HL-60 (cell line): ENCODE measurements around the gene CAMK2D.

Experiments
- GABPA ChIP-seq: IDR thresholded peaks from 2 replicates; pipeline ENCODE4 v1.6.1; 2012; ENCODE audit warnings: low read depth
- POLR2AphosphoS5 ChIP-seq: IDR thresholded peaks from 2 replicates; pipeline ENCODE4 v1.6.1; 2012; ENCODE audit warnings: low read depth
- SPI1 ChIP-seq: IDR thresholded peaks from 2 replicates; pipeline ENCODE4 v1.6.1; 2012; ENCODE audit warnings: low read depth, mild to moderate bottlenecking, borderline replicate concordance
- TF ChIP-seq, protein P1 (sequence below): IDR thresholded peaks from one replicate; pipeline ENCODE4 v1.5.1; 2011; ENCODE audit warnings: low read length, control low read depth, inconsistent platforms; ENCODE audit not compliant: insufficient read depth
- TF ChIP-seq, protein P2 (sequence below): IDR thresholded peaks from 2 replicates; pipeline ENCODE4 v1.6.1; 2012; ENCODE audit warnings: low read depth; ENCODE audit not compliant: insufficient replicate concordance

- TF ChIP-seq POLR2AphosphoS5 (no peak), GABPA (no peak), SPI1 (no peak)
- TF ChIP-seq, protein P1, sequence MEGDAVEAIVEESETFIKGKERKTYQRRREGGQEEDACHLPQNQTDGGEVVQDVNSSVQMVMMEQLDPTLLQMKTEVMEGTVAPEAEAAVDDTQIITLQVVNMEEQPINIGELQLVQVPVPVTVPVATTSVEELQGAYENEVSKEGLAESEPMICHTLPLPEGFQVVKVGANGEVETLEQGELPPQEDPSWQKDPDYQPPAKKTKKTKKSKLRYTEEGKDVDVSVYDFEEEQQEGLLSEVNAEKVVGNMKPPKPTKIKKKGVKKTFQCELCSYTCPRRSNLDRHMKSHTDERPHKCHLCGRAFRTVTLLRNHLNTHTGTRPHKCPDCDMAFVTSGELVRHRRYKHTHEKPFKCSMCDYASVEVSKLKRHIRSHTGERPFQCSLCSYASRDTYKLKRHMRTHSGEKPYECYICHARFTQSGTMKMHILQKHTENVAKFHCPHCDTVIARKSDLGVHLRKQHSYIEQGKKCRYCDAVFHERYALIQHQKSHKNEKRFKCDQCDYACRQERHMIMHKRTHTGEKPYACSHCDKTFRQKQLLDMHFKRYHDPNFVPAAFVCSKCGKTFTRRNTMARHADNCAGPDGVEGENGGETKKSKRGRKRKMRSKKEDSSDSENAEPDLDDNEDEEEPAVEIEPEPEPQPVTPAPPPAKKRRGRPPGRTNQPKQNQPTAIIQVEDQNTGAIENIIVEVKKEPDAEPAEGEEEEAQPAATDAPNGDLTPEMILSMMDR = no peak
- TF ChIP-seq, protein P2, sequence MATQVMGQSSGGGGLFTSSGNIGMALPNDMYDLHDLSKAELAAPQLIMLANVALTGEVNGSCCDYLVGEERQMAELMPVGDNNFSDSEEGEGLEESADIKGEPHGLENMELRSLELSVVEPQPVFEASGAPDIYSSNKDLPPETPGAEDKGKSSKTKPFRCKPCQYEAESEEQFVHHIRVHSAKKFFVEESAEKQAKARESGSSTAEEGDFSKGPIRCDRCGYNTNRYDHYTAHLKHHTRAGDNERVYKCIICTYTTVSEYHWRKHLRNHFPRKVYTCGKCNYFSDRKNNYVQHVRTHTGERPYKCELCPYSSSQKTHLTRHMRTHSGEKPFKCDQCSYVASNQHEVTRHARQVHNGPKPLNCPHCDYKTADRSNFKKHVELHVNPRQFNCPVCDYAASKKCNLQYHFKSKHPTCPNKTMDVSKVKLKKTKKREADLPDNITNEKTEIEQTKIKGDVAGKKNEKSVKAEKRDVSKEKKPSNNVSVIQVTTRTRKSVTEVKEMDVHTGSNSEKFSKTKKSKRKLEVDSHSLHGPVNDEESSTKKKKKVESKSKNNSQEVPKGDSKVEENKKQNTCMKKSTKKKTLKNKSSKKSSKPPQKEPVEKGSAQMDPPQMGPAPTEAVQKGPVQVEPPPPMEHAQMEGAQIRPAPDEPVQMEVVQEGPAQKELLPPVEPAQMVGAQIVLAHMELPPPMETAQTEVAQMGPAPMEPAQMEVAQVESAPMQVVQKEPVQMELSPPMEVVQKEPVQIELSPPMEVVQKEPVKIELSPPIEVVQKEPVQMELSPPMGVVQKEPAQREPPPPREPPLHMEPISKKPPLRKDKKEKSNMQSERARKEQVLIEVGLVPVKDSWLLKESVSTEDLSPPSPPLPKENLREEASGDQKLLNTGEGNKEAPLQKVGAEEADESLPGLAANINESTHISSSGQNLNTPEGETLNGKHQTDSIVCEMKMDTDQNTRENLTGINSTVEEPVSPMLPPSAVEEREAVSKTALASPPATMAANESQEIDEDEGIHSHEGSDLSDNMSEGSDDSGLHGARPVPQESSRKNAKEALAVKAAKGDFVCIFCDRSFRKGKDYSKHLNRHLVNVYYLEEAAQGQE = no peak
Measured at GRCh38 chr4:113596396-113596795, 165.1 kb downstream of the CAMK2D start.
